SK-N-MC (cell line): ENCODE results near the gene NIP7.

Source experiments
- EZH2 ChIP-seq: fragments of 200-600 bp; sonication (generic); IDR thresholded peaks from one replicate; pipeline ENCODE4 v1.6.1; 2017; ENCODE audit warnings: antibody characterized with exemption
- FOXP2 ChIP-seq: optimal IDR thresholded peaks from 2 replicates; pipeline ENCODE3; 2011; ENCODE audit warnings: mild to moderate bottlenecking, moderate library complexity; ENCODE audit not compliant: insufficient read depth; ENCODE audit errors: extremely low read length, control extremely low read depth
- POLR2AphosphoS5 ChIP-seq: IDR thresholded peaks from 2 replicates; pipeline ENCODE4 v1.6.1; 2012; ENCODE audit warnings: mild to moderate bottlenecking, low read depth, low read length, borderline replicate concordance

DNA sequence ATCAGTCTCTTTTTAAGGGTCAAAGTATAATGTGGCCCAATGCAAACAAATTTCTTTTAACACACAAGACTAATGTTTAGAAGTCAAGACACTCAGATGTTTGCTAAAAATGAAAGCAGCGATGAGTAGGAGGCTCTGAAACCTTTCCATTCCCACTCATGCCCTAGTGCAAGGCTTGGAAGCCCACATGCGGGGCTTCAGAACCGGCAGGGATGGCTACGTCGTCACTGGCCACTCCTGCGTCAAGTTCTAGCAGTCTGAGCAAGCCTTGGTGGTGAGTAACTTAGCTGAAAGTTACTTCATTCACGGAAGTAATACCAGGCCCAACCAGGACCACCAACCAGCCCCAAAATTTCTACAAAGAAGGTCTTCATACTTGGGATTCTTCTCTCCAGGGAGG is 26.9 kb downstream of the NIP7 start:
- no peak for TF ChIP-seq EZH2
- no peak for TF ChIP-seq POLR2AphosphoS5
- no peak for TF ChIP-seq FOXP2
